NCI-H460 (cell line): Measurements from ENCODE around the gene AAMDC. TPM values are rescaled to one million over a fixed set of nuclear protein-coding genes. Genes with fewer than 3 reads are reported as not detected.
"Not testable (repeated sequence)": the region's sequence is repeated elsewhere in the genome, so short reads cannot be mapped to it uniquely, and the experiment has no call there.

Source experiments
- DNase-seq: peaks from one replicate; pipeline ENCODE4 v3.0.0-alpha.2; 2016; ENCODE audit warnings: low read depth; ENCODE audit errors: extremely low read depth
- total RNA-seq: library from RNA; depleted of rRNA; stranded (reverse); fragments of >200 nt; shearing (Covaris generic); gene quantifications from 2 replicates; pipeline ENCODE4 v1.2.3, GENCODE V29; 2014

The AAMDC gene
- total RNA-seq, 1 experiment from 2014 or later, result 6.7 TPM

GRCh38 chr11:77819921-77820564, 901 bp upstream of the AAMDC start:
- DNase-seq, result no peak

- no peak for DNase-seq
Observed at GRCh38 chr11:77821349-77821851, 456 bp downstream of the AAMDC start.

GRCh38 chr11:77822126-77822525, 1.2 kb downstream of the AAMDC start:
- not testable (repeated sequence) for DNase-seq

GRCh38 chr11:77823775-77824174, 2.8 kb downstream of the AAMDC start:
- no peak for DNase-seq

- DNase-seq, result no peak
Observed at GRCh38 chr11:77828926-77829325, 8.0 kb downstream of the AAMDC start.

GRCh38 chr11:77833302-77833701, 12.4 kb downstream of the AAMDC start:
- DNase-seq, result no peak

- DNase-seq, result no peak
Observed at GRCh38 chr11:77842441-77843121, 21.6 kb downstream of the AAMDC start.

GRCh38 chr11:77843700-77844099, 22.8 kb downstream of the AAMDC start:
- not testable (repeated sequence) for DNase-seq

GRCh38 chr11:77851503-77851902, 30.6 kb downstream of the AAMDC start:
- DNase-seq, result no peak

GRCh38 chr11:77854838-77855237, 33.9 kb downstream of the AAMDC start:
- DNase-seq, result no peak

GRCh38 chr11:77857906-77858457, 37.0 kb downstream of the AAMDC start:
- not testable (repeated sequence) for DNase-seq

GRCh38 chr11:77861444-77861843, 40.5 kb downstream of the AAMDC start:
- not testable (repeated sequence) for DNase-seq

GRCh38 chr11:77865805-77866204, 44.9 kb downstream of the AAMDC start:
- no peak for DNase-seq

GRCh38 chr11:77866336-77866735, 45.4 kb downstream of the AAMDC start:
- DNase-seq, result no peak

- DNase-seq, result no peak
Observed at GRCh38 chr11:77868744-77869143, 47.8 kb downstream of the AAMDC start.

GRCh38 chr11:77871855-77872254, 50.9 kb downstream of the AAMDC start:
- no peak for DNase-seq

GRCh38 chr11:77873345-77873744, 52.4 kb downstream of the AAMDC start:
- DNase-seq, result no peak

GRCh38 chr11:77874206-77874605, 53.3 kb downstream of the AAMDC start:
- DNase-seq, result no peak

GRCh38 chr11:77876045-77876444, 55.1 kb downstream of the AAMDC start:
- DNase-seq, result no peak

GRCh38 chr11:77878247-77878646, 57.3 kb downstream of the AAMDC start:
- DNase-seq, result not testable (repeated sequence)

GRCh38 chr11:77879218-77879617, 58.3 kb downstream of the AAMDC start:
- no peak for DNase-seq

GRCh38 chr11:77882396-77882795, 61.5 kb downstream of the AAMDC start:
- DNase-seq, result no peak
